G401.6 (cell line): ENCODE measurements around the gene TMEM161B.
"Not testable (repeated sequence)": the region's sequence is repeated elsewhere in the genome, so short reads cannot be mapped to it uniquely, and the experiment has no call there.

Source experiments
- FAIRE-seq: peaks from 2 replicates; lab custom pipeline; 2012; peaks lifted over from hg19 to GRCh38; lab: Jason Lieb, UNC

Gene TMEM161B

GRCh38 chr5:88268385-88269184 is at the start of gene TMEM161B:
TMEM161B (minus strand) TSS chr5:88268845; CDS start chr5:88268723, 122 bp downstream.
- peak; percentile 95 for FAIRE-seq

DNA sequence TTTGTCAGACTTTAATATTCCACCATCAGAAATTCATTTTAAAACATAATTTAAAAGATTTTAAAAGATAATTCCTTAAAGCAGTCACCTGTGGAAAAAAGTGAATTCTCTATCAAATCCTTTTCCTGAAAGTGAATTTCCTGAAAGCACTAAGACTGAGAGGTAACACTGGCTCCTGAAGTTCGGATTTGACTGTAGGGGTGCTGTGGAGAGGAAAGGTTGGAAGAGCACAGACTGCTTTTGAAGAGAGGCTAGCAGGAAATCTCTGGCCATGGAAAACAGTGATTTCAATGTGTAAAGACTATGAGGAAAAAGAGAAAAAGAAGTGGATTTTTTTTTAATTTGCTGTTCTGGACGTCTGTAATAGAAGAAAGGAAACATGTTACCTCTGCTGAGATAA is 35.7 kb upstream of the TMEM161B start:
- no peak for FAIRE-seq

DNA sequence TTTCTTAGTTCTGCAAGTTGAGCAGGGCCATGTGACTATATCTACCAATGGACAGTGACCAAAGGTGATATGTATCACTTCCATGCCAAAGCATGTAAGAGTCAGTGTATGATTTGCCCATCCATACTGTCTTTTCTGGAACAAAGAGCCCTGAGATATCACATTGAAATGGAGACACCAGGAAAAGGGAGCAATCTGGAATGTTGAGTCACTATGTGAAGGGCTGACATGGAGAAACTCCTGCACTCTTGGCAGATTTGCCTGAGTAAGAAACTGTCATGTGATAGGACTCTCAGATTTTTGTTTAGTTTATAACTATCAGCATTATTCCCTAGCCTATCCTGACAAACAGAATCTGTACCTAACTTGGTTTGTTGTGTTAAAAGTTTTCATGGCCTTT is 29.8 kb upstream of the TMEM161B start:
- no peak for FAIRE-seq

GRCh38 chr5:88290801-88291200 is 22.2 kb upstream of the TMEM161B start:
- no peak for FAIRE-seq

- FAIRE-seq: no peak
These were observed 20.0 kb upstream of the TMEM161B start for GRCh38 chr5:88288528-88289197.

GRCh38 chr5:88287846-88288527 is 19.3 kb upstream of the TMEM161B start:
- FAIRE-seq: no peak

- FAIRE-seq: no peak
These were observed 18.7 kb upstream of the TMEM161B start for GRCh38 chr5:88287302-88287701.

GRCh38 chr5:88283690-88284089 is 15.0 kb upstream of the TMEM161B start:
- FAIRE-seq: no peak

- no peak for FAIRE-seq
These were observed 12.7 kb upstream of the TMEM161B start for GRCh38 chr5:88281322-88281721.

GRCh38 chr5:88279584-88279983 is 10.9 kb upstream of the TMEM161B start:
- no peak for FAIRE-seq

DNA sequence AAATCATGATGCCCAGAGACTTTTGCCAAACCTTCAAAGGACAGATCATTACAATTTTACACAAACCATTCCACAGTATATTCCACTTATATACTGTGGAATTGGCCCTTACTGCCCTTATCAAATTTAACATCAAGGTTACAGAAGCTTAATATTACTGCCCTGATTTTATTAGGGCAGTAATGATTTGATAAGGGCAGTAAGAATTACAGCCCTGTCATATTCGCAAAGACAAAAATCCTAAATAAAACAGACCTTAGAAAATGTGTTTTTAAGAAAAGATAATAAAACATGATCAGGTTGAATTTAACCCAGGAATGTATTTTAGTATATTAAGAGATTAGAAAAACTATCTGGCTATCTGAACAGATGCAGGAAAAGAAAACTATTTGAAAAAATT is 7.7 kb upstream of the TMEM161B start:
- FAIRE-seq: no peak

- FAIRE-seq: no peak
These were observed 6.9 kb upstream of the TMEM161B start for GRCh38 chr5:88275581-88275980.

GRCh38 chr5:88269222-88269771 is 652 bp upstream of the TMEM161B start:
- no peak for FAIRE-seq

- FAIRE-seq: not testable (repeated sequence)
These were observed 4.1 kb downstream of the TMEM161B start for GRCh38 chr5:88264565-88264964.

DNA sequence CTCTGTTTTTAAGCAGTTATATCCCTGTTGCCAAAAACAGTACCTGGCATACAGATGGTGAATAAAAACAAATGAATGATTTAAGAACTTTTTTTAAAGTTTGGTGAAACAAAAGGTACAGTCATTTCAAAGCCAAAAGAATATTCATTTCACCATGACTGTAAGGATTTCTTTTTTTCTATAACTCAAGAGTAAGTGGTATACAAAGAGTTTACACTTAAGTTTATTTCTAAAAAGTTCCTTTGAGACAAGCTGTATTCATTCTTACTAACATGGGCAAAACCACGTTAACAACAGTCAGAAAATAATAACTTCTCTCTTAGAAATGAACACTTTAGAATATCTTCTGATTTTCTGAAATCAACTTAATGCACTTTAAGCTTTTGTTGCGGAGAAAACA is 5.3 kb downstream of the TMEM161B start:
- no peak for FAIRE-seq

DNA sequence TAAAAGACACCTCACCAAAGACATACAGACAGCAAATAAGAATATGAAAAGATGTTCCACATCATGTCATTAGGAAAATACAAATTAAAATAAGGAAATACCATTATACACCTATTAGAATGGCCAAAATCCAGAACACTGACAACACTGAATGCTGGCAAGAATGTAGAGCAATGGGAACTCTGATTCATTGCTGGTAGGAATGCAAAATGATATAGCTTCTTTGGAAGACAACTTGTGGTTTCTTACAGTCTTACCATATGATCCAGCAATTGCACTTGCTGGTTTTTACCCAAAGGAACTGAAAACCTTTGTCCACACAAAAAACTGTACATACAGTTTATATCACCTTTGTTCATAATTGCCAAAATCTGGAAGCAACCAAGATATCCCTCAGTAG is 6.5 kb downstream of the TMEM161B start:
- FAIRE-seq: no peak

GRCh38 chr5:88258636-88259035 is 10.0 kb downstream of the TMEM161B start:
- no peak for FAIRE-seq

DNA sequence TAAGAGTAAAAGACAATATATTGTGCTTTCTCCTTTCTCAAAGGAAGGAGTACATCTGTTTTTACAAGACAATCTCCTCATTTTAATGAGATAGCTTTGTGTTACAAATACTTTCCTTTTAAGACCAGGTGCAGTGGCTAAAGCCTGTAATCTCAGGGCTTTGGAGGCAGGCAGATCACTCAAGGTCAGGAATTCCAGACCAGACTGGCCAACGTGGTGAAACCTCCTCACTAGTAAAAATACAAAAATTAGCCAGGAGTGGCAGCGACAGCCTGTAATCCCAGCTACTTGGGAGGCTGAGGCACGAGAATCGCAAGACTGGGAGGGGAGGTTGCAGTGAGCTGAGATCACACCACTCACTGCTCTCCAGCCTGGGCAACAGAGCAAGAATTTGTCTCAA is 11.8 kb downstream of the TMEM161B start:
- FAIRE-seq: no peak

DNA sequence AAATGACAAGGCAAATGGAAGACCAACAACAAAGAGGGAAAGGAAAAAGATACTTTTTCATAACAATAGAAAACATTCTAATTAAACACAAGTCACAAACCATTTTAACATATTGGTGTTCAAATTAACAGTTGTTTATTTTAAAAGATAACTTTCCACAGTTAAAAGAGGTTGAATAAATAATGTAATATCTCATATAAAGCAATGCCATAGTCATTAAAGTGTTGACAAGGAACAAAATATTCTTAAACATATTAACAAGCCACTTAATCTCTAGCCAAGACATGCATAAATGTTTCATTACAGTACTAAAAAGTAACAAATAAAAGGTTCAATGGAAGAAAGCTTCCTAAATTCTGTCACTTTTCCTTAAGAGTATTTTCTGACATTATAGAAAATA is 12.6 kb downstream of the TMEM161B start:
- no peak for FAIRE-seq

DNA sequence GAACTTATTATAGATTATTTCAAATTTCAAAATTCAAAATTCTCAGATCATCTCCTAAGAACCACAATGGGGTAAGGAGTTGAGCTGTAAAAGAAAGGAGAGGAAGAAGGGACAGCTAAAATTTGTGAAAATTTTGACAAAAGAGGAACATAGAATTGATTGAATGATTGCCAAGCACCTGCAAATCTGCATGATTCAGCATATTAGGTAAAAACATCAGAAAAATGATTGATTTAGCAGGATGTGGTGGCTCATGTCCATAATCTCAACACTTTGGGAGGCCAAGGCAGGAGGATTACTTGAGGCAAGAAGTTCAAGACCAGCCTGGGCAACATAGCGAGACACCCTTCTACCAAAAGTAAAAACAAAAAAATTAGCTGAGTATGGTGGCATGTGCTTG is 14.3 kb downstream of the TMEM161B start:
- no peak for FAIRE-seq

DNA sequence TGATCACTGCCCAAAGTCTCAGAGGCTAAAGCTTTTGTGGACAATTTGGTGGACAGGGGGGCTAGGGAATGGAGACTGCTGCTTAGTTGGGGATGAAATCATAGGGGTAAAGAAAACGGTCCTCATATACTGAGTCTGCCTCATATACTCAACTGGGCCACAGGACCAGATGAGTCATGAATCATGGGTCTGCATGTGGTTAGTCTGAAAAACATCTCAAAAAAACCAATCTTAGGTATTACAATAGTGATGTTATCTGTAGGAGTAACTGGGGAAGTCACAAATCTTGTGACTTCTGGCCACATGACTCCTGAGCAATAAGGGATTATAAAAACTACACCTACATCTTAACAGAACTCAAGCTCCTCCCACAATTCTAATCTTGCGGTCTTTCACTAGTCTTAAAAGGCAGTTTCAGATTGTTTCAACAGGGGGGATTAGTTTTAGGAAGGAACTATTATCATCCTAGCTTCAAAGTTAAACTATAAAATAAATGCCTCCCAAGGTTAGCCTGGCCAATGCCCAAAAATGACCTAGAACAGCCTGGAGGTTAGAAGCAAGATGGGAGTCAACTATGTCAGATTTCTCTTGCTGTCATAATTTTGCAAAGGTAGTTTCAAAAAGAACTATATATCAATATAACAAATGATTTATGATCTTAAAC is 17.5 kb downstream of the TMEM161B start:
- FAIRE-seq: no peak

DNA sequence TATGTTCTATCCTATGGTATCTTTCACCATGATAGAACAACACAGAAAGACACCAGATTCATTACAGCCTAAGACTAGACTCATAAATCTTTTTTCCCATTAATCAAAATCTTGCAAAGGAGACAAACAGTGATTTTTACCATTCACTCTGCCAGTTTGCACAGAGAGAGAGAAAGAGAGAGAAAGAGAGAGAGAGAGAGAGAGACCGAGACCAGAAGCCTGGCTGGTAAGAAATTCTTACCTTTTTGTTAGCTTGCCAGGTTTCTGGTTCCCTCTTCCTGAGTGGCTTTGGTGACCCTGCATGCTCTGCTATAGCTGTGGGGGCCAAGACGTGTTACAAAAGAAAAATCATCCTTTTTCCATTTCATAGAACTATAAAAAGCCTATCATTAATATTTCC is 18.6 kb downstream of the TMEM161B start:
- FAIRE-seq: no peak
